ENCODE results near the gene SMARCC2. TPM values are rescaled to one million over a fixed set of nuclear protein-coding genes. Genes with fewer than 3 reads are reported as not detected.
A peak's percentile ranks its signal among the peaks of the same experiment; 100 is the strongest.

The SMARCC2 gene
- total RNA-seq, 4 donors from 2014 or later, result 34.1 to 56.9 (median 49.4) TPM

GRCh38 chr12:56134897-56135296 is 54.4 kb downstream of the SMARCC2 start:
- TF ChIP-seq CTCF (IDR thresholded peaks at IDR 0.05 in 4 of 5, conservative IDR thresholded peaks at IDR 0.05 in 1 of 5), result no peak
- TF ChIP-seq POLR2A (IDR thresholded peaks at IDR 0.05), result no peak
- Histone ChIP-seq H3K9me3 (no peaks in the 10 kb centered on the region), H3K27me3 (no peaks in the 10 kb centered on the region), H3K4me3 (no peak overlapping the region), H3K36me3 (peaks cover 0 to 97% of the 10 kb centered on the region in 2 donors), H3K4me1 (peaks cover 6 to 7% of the 10 kb centered on the region in 2 donors), H3K27ac (no peak overlapping the region)
- ATAC-seq (no peak), DNase-seq (no peak)
- intact Hi-C loops (cut with DNase I; ENCODE audit: low total_unique reads) (no loop called here), in situ Hi-C loops (cut with MboI; ENCODE audit: low sequenced_read_pairs in 4 of 4) (no loop called here)

- TF ChIP-seq CTCF (IDR thresholded peaks at IDR 0.05 in 4 of 5, conservative IDR thresholded peaks at IDR 0.05 in 1 of 5) (no peak), POLR2A (IDR thresholded peaks at IDR 0.05) (no peak)
- intact Hi-C loops (cut with DNase I; ENCODE audit: low total_unique reads), result no loop called here
- Histone ChIP-seq H3K9me3 (no peaks in the 10 kb centered on the region), H3K4me1 (peaks cover 29 to 30% of the 10 kb centered on the region in 2 donors), H3K4me3 (no peak overlapping the region), H3K36me3 (peaks cover 0 to 56% of the 10 kb centered on the region in 2 donors), H3K27me3 (no peaks in the 10 kb centered on the region), H3K27ac (peak overlapping the region; percentile 92 to 99 (median 98))
- in situ Hi-C loops (cut with MboI; ENCODE audit: low sequenced_read_pairs in 4 of 4), result no loop called here
- no peak for ATAC-seq
- no peak for DNase-seq
Measured at GRCh38 chr12:56130876-56131275, 58.4 kb downstream of the SMARCC2 start.

GRCh38 chr12:56129942-56130495 is 59.3 kb downstream of the SMARCC2 start:
- in situ Hi-C loops (cut with MboI; ENCODE audit: low sequenced_read_pairs in 4 of 4), result loop anchor here in 3 of 4 donors (5.0 to 10.0 kb wide), 2 partner anchors 55 to 57 kb away; partner anchors contain the start of gene SMARCC2 (in 3 of the 3)
- Histone ChIP-seq H3K27me3 (no peaks in the 10 kb centered on the region), H3K27ac (peak overlapping the region; percentile 92 to 99 (median 98)), H3K9me3 (no peaks in the 10 kb centered on the region), H3K4me1 (peaks cover 36 to 38% of the 10 kb centered on the region in 2 donors), H3K36me3 (peaks cover 0 to 48% of the 10 kb centered on the region in 2 donors), H3K4me3 (peak overlapping the region; percentile 71 to 95 (median 88))
- no peak for ATAC-seq
- intact Hi-C loops (cut with DNase I; ENCODE audit: low total_unique reads), result no loop called here
- TF ChIP-seq CTCF (IDR thresholded peaks at IDR 0.05 in 4 of 5, conservative IDR thresholded peaks at IDR 0.05 in 1 of 5) (no peak), POLR2A (IDR thresholded peaks at IDR 0.05) (peak; percentile 40 to 75)
- peak; percentile 44 to 68 for DNase-seq

GRCh38 chr12:56129206-56129941 is 59.9 kb downstream of the SMARCC2 start:
- Histone ChIP-seq H3K9me3 (no peaks in the 10 kb centered on the region), H3K4me3 (peak overlapping the region; percentile 71 to 95 (median 88)), H3K4me1 (peaks cover 41 to 42% of the 10 kb centered on the region in 2 donors), H3K36me3 (peaks cover 0 to 41% of the 10 kb centered on the region in 2 donors), H3K27me3 (no peaks in the 10 kb centered on the region), H3K27ac (peak overlapping the region; percentile 92 to 99 (median 98))
- in situ Hi-C loops (cut with MboI; ENCODE audit: low sequenced_read_pairs in 4 of 4) (loop anchor here in 3 of 4 donors (5.0 to 10.0 kb wide), 2 partner anchors 55 to 58 kb away; partner anchors contain the start of gene SMARCC2 (in 3 of the 3)), intact Hi-C loops (cut with DNase I; ENCODE audit: low total_unique reads) (no loop called here)
- peak; percentile 8 to 12 for ATAC-seq
- TF ChIP-seq POLR2A (IDR thresholded peaks at IDR 0.05), result peak in 1 of 2 donors; percentile 57
- no peak for TF ChIP-seq CTCF (IDR thresholded peaks at IDR 0.05 in 4 of 5, conservative IDR thresholded peaks at IDR 0.05 in 1 of 5)
- DNase-seq, result peak; percentile 28 to 57
